SK-N-MC (cell line): ENCODE results near the gene LRRC55.

Experiments used
- DNase-seq: peaks from one replicate; pipeline ENCODE4 v3.0.0-alpha.2; 2011; ENCODE audit warnings: low read depth, low spot score
- H3K27ac ChIP-seq: fragments of 200-600 bp; sonication (generic); 2 replicates; pipeline ENCODE4 v1.5.1; 2016; ENCODE audit warnings: mixed run types
- H3K36me3 ChIP-seq: fragments of 200-600 bp; sonication (generic); 2 replicates; pipeline ENCODE4 v1.6.1; 2017; ENCODE audit warnings: antibody characterized with exemption, low read length, mixed read lengths; ENCODE audit not compliant: insufficient read depth
- H3K4me3 ChIP-seq: fragments of 200-600 bp; sonication (generic); 2 replicates; pipeline ENCODE4 v1.5.1; 2016
- H3K9ac ChIP-seq: fragments of 200-600 bp; sonication (generic); 2 replicates; pipeline ENCODE4 v1.8.0; 2017; ENCODE audit warnings: mixed run types, mixed read lengths; ENCODE audit not compliant: insufficient read length
- H3K9me3 ChIP-seq: fragments of 200-600 bp; sonication (generic); 2 replicates; pipeline ENCODE4 v1.6.1; 2017; ENCODE audit warnings: low read depth, mild to moderate bottlenecking, antibody characterized with exemption, low read length, moderate library complexity, mixed read lengths
- EZH2 ChIP-seq: fragments of 200-600 bp; sonication (generic); IDR thresholded peaks from one replicate; pipeline ENCODE4 v1.6.1; 2017; ENCODE audit warnings: antibody characterized with exemption
- FOXP2 ChIP-seq: optimal IDR thresholded peaks from 2 replicates; pipeline ENCODE3; 2011; ENCODE audit warnings: mild to moderate bottlenecking, moderate library complexity; ENCODE audit not compliant: insufficient read depth; ENCODE audit errors: extremely low read length, control extremely low read depth
- POLR2AphosphoS5 ChIP-seq: IDR thresholded peaks from 2 replicates; pipeline ENCODE4 v1.6.1; 2012; ENCODE audit warnings: mild to moderate bottlenecking, low read depth, low read length, borderline replicate concordance

LRRC55 gene

GRCh38 chr11:57240757-57241156, 59.0 kb downstream of the LRRC55 start:
- Histone ChIP-seq H3K27ac (no peak overlapping the region), H3K4me3 (no peak overlapping the region), H3K9ac (no peak overlapping the region), H3K9me3 (no peaks in the 10 kb centered on the region), H3K36me3 (no peaks in the 10 kb centered on the region)
- TF ChIP-seq FOXP2, result no peak
- no peak for TF ChIP-seq EZH2
- TF ChIP-seq POLR2AphosphoS5, result no peak
- DNase-seq, result no peak
